Spinal cord (tissue), 10 donors: ENCODE data around the gene METTL17. TPM values are rescaled to one million over a fixed set of nuclear protein-coding genes. Genes with fewer than 3 reads are reported as not detected.
"Not testable (repeated sequence)": the region's sequence is repeated elsewhere in the genome, so short reads cannot be mapped to it uniquely, and the experiment has no call there.

Experiments
- DNase-seq, 6 donors: peaks; one replicate each; pipeline versions ENCODE4 v3.0.0 to v3.0.0-alpha.2; 2013 to 2015; ENCODE audit warnings: low spot score in 6 of 6, low read depth in 4 of 6
- H3K27ac ChIP-seq: one replicate; pipeline ENCODE4 v1.5.1; 2013; ENCODE audit warnings: low read depth, low read length, control low read depth
- H3K27me3 ChIP-seq: one replicate; pipeline ENCODE4 v1.6.1; 2013; ENCODE audit warnings: low read length; ENCODE audit not compliant: control insufficient read depth, insufficient read depth
- H3K36me3 ChIP-seq: one replicate; pipeline ENCODE4 v1.6.1; 2013; ENCODE audit warnings: low read length; ENCODE audit not compliant: control insufficient read depth, insufficient read depth
- H3K4me1 ChIP-seq: one replicate; pipeline ENCODE4 v1.6.1; 2013; ENCODE audit warnings: low read length; ENCODE audit not compliant: control insufficient read depth, insufficient read depth
- H3K4me3 ChIP-seq: one replicate; pipeline ENCODE4 v1.5.1; 2013; ENCODE audit warnings: low read depth, low read length, control low read depth
- H3K9me3 ChIP-seq: one replicate; pipeline ENCODE4 v1.6.1; 2013; ENCODE audit warnings: low read length; ENCODE audit not compliant: control insufficient read depth, insufficient read depth
- WGBS: methylation state at CpG from one replicate; pipeline ENCODE4 v1.1.5; 2013; ENCODE audit warnings: missing lambda C conversion rate; ENCODE audit not compliant: insufficient coverage; 5-methylcytosine and 5-hydroxymethylcytosine counted together
- polyA plus RNA-seq, 2 donors: library from polyadenylated mRNA; unstranded; fragments of 120-200 nt; gene quantifications; one replicate each; pipeline ENCODE4 v1.2.1, GENCODE V29; 2013; ENCODE audit not compliant: insufficient read length in 2 of 2
- total RNA-seq, 2 donors: library from RNA; depleted of rRNA in 1 of 2; stranded (reverse); fragments of 120-200 nt in 1 of 2; fragments of >200 nt in 1 of 2; gene quantifications; one replicate each; pipeline versions ENCODE4 v1.2.3 to v1.2.4, GENCODE V29; 2013 to 2014
- donor health status: healthy.

METTL17 gene
- total and polyA plus RNA-seq, 4 donors = 31.1 to 79.2 (median 60.9) TPM

DNA sequence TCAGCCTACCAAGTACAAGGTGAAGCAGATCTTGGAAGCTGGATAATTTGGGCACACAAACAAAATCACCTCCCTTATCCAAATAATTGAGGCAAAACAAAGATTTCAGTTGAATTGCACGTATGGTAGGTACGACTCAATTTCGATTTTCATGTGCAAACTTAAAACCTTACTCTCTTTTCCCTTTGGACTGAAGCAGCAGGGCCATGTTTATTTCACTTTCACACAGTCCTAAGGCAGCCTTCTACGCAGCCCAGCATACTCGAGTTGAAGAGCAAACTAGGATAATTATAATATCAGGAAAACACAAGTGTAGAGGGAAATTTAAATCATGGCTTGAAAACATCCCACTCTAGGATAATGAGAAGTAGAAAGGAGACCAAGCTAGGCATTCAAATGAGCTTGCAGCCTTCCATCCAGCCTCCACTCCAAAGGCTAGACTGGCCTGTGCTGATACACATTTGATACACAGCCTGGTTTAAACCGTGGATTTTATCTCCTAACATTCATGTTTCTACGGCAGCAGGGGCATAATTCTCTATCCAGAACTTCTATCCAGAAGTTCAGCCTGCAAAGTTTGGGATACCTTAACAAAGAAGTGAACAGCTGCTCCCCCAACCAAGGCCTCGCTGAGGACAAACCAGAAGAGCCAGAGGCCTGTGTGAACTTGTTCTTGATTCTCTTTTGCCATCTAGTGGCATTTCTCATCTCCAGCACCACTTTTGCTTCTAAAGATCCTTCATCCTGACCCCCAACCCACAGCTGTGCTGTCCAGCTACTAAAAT lies 50.0 kb downstream of the METTL17 start:
- Histone ChIP-seq H3K36me3 (no peaks in the 10 kb centered on the region), H3K27me3 (no peaks in the 10 kb centered on the region), H3K27ac (peak overlapping the region; percentile 79), H3K4me1 (peaks cover 35% of the 10 kb centered on the region), H3K4me3 (peak overlapping the region; percentile 11), H3K9me3 (no peaks in the 10 kb centered on the region)
- 35% methylated on average over 6 of the region's 8 CpGs for WGBS
- DNase-seq = peak in 5 of 6 donors; percentile 61 to 89 (median 68)

DNA sequence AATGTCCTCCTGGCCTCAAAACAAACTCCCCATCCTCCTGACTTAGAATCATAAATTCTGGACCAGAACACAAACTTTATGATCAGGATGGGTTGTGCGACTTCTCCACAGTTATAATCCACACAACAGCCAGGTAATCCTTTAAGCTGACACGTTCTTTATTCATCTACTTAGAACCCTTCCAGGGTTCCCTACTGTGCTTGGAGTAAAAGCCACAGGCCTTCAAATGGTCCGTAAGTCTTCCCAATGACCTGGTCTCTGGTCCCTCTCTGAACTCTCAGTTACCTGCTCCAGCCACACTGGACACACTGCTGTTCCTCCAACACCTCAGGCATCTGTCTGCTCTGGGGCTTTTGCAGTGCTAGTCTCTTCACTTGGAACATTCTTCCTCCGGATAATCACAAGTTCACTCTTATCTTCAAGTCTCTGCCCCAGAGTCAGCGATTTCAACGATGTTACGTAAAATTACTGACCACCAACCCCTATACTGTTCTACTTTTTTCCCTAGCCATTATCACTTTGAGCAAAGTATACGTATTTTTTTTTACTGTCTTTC lies 50.7 kb downstream of the METTL17 start:
- H3K36me3 ChIP-seq = no peaks in the 10 kb centered on the region
- no peaks in the 10 kb centered on the region for H3K9me3 ChIP-seq
- no peak for DNase-seq
- H3K4me3 ChIP-seq = no peak overlapping the region
- H3K27me3 ChIP-seq = no peaks in the 10 kb centered on the region
- H3K4me1 ChIP-seq = peaks cover 35% of the 10 kb centered on the region
- WGBS = 75% methylated on average over 7 of the region's 8 CpGs
- no peak overlapping the region for H3K27ac ChIP-seq

DNA sequence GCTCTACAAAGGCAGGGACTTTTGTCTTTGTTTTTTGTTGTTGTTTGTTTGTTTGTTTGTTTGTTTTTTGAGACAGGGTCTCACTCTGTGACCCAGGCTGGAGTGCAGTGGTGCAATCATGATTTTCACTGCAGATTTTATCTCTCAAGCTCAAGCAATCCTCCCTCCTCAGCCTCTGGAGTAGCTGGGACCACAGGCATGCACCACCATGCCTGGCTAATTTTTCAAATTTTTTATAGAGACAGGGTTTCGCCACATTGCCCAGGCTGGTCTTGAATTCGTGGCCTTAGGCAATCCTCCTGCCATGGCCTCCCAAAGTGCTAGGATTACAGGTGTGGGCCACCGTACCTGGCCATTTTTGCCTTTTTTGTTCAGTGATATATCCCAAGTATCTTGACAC lies 51.2 kb downstream of the METTL17 start:
- H3K27me3 ChIP-seq, H3K9me3 ChIP-seq, H3K27ac ChIP-seq, H3K36me3 ChIP-seq, H3K4me3 ChIP-seq, DNase-seq: not testable (repeated sequence)
- H3K4me1 ChIP-seq = peaks cover 35% of the 10 kb centered on the region
- WGBS = 94% methylated on average over 2 of the region's 3 CpGs

DNA sequence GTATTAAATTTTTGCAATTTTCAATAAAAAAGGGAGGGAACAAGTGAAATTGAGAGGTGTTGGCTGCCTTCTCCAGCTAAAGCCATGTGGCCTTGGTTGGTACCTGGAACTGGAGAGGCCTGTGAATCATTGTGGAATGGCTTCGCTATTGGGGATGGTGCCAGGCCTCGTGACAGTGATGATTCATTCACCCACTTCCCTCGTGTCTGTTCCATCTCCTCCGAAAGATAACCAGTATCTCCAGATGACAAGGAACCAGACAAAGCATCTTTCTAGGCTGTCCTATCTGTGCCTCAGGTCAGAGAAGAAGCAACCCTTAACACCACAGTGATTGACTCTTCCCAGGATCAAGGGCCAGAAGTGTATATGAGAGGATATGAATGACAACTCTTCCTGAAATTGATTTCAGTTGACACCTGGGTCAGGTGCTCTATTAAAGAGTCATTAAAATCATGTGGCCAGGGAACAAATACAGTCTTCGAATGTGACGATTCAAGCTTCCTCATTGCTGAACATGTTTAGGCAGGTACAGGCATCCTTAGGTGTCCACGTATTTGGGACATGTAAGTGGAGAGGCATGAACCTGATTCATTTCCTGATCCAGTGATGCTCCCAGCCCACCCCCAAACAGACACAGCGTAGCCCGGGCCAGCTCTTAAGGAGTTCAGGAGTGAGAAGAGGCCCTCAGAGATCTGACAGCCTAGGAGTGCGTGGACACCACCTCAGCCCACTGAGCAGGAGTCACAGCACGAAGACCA lies 52.1 kb downstream of the METTL17 start, which contains the start of gene RNASE7:
RNASE7 (plus strand) TSS at position 687 of the 758 bp plus-strand sequence. CDS start 631 bp downstream, outside the sequence.
- no peak within 1 kb of the TSS for H3K4me3 ChIP-seq
- H3K27ac ChIP-seq = no peak within 1 kb of the TSS
- H3K9me3 ChIP-seq = no peaks in the 10 kb centered on the region
- H3K4me1 ChIP-seq = peaks cover 30% of the 10 kb centered on the region
- no peaks in the 10 kb centered on the region for H3K36me3 ChIP-seq
- no peaks in the 10 kb centered on the region for H3K27me3 ChIP-seq
- no peak for DNase-seq
- 94% methylated on average over 8 of the region's 11 CpGs for WGBS

DNA sequence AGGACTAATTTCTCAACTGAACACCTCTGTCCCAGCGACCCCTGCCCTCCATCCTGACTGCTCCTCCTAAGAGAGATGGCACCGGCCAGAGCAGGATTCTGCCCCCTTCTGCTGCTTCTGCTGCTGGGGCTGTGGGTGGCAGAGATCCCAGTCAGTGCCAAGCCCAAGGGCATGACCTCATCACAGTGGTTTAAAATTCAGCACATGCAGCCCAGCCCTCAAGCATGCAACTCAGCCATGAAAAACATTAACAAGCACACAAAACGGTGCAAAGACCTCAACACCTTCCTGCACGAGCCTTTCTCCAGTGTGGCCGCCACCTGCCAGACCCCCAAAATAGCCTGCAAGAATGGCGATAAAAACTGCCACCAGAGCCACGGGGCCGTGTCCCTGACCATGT lies 53.1 kb downstream of the METTL17 start:
- H3K27ac ChIP-seq = no peak overlapping the region
- no peaks in the 10 kb centered on the region for H3K36me3 ChIP-seq
- DNase-seq = peak in 1 of 6 donors; percentile 20
- no peak overlapping the region for H3K4me3 ChIP-seq
- H3K27me3 ChIP-seq = no peaks in the 10 kb centered on the region
- WGBS = 53% methylated on average over 8 of the region's 8 CpGs
- H3K4me1 ChIP-seq = peaks cover 28% of the 10 kb centered on the region
- H3K9me3 ChIP-seq = no peaks in the 10 kb centered on the region

DNA sequence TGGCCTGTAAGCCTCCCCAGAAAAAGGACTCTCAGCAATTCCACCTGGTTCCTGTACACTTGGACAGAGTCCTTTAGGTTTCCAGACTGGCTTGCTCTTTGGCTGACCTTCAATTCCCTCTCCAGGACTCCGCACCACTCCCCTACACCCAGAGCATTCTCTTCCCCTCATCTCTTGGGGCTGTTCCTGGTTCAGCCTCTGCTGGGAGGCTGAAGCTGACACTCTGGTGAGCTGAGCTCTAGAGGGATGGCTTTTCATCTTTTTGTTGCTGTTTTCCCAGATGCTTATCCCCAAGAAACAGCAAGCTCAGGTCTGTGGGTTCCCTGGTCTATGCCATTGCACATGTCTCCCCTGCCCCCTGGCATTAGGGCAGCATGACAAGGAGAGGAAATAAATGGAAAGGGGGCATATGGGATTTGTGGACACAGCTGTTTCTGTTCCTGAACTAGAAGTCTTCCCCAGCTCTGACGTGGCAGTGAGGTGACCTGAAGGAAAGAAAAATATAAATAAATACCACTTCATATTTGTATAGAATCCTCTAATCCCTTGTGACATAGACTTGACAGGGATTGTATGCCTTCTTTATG lies 53.7 kb downstream of the METTL17 start:
- no peak overlapping the region for H3K27ac ChIP-seq
- H3K36me3 ChIP-seq = no peaks in the 10 kb centered on the region
- H3K27me3 ChIP-seq = no peaks in the 10 kb centered on the region
- DNase-seq = no peak
- H3K4me1 ChIP-seq = peaks cover 25% of the 10 kb centered on the region
- 46% methylated on average over 1 of the region's 2 CpGs for WGBS
- H3K4me3 ChIP-seq = no peak overlapping the region
- H3K9me3 ChIP-seq = no peaks in the 10 kb centered on the region

DNA sequence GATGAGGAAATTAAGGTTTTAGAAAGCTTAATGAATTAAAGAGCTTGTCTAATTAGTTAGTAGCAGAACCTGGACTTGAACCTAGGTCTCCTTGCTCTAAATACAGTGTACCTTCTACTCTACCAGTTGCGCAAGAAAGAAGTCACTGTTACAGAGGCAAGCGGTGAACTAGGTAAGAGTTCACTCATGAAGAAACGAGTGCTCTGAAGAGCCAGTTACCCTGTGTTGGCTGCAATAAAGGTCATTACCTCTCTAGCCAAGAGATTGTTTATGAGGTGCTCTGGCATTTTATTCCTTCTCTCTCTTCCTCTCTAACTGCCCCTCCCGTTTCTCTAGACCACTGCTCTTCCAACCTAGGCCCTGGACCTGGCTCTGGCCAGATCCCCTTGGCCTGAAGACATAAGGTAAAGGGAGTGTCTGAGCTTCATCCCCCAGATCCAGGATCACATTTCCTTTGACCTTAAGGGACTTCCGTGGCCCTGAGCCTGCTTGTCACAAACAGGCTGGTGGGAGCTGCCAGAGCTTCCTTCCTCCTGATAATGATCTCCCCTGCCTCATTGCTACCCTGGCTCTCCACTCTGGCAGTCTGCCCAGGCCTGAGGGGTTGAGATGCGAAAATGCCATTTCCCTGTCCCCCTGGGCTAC lies 54.3 kb downstream of the METTL17 start:
- Histone ChIP-seq H3K4me1 (peaks cover 19% of the 10 kb centered on the region), H3K27ac (no peak overlapping the region), H3K9me3 (no peaks in the 10 kb centered on the region), H3K27me3 (no peaks in the 10 kb centered on the region), H3K4me3 (no peak overlapping the region), H3K36me3 (no peaks in the 10 kb centered on the region)
- WGBS = 49% methylated on average over 4 of the region's 6 CpGs
- DNase-seq = no peak
